ENCODE data around the gene SLC12A3.

Gene SLC12A3

DNA sequence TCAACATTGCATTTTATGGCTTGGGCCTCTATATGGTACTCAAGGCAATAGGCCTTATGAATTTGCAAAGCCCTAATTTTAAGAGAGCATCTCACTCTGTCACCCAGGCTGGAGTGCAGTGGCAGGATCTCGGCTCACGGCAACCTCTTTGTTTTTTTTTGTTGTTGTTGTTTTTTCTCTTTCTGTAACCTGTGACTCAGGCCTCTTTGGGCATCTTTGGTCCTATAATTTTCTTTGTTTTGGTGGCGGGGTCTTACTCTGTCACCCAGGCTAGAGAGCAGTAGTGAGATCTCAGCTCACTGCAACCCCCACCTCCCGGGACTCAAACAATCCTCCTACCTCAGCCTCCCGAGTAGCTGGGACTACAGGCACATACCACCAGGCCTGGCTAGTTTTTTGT, 45.1 kb downstream of the SLC12A3 start (continued):
- TF ChIP-seq SNAI2 (CRISPR knock-in tag; IDR thresholded peaks at IDR 0.05): no peak
- TF ChIP-seq CSDC2 (CRISPR knock-in tag; IDR thresholded peaks at IDR 0.05): no peak
- no peak for TF ChIP-seq TOX (CRISPR knock-in tag; IDR thresholded peaks at IDR 0.05; ENCODE audit: borderline replicate concordance)

DNA sequence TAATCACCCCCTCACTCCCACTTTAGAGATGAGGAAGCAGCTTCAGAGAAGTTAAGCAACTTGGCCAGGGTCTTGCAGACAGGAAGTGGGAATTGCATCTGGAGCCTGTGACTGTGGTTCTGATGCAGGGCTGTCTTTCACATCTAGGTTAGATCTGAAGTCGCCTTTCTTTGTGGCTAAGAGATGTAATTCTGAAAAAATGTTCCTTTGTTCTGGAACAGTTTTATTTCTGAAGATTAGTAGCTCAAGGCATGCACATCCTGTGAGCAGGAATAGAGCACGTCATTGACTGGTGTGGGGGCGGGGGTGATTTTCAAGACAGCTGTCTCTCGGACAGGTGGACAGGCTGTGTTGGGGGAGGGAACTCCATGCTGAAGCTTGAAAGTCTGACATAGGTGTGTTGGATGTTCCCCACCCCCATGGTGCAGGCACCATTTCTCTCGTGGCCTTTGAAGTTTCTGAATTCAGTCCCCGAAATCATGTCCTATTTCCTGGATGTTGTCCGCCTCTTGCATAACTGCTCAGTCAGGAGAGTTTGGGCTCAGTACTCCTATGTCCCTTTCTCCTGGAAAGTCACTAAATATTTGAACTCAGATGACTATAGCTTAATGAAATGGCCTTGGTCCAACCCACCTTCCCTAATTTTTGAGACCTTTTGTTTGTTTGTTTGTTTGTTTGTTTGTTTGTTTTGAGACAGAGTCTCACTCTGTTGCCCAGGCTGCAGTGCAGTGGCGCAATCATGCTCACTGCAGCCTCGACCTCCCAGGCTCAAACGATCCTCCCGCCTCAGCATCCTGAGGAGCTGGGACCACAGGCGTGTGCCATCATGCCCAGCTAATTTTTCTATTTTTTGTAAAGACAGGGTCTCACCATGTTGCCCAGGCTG, 45.9 kb downstream of the SLC12A3 start:
- TF ChIP-seq ZFP30 (CRISPR knock-in tag; IDR thresholded peaks at IDR 0.05) (no peak), ZC3H10 (CRISPR knock-in tag; IDR thresholded peaks at IDR 0.05) (no peak), ZNF8 (CRISPR knock-in tag; IDR thresholded peaks at IDR 0.05) (no peak), ESRRG (CRISPR knock-in tag; IDR thresholded peaks at IDR 0.05) (no peak), PPARA (CRISPR knock-in tag; IDR thresholded peaks at IDR 0.05; ENCODE audit: borderline replicate concordance) (no peak), BACH2 (CRISPR knock-in tag; IDR thresholded peaks at IDR 0.05; ENCODE audit: borderline replicate concordance) (no peak), ISL1 (CRISPR knock-in tag; IDR thresholded peaks at IDR 0.05) (no peak), ARNTL (CRISPR knock-in tag; IDR thresholded peaks at IDR 0.05; ENCODE audit: borderline replicate concordance, low read depth) (no peak), ZNF70 (CRISPR knock-in tag; IDR thresholded peaks at IDR 0.05) (no peak), SNAI2 (CRISPR knock-in tag; IDR thresholded peaks at IDR 0.05) (no peak), GLIS3 (CRISPR knock-in tag; IDR thresholded peaks at IDR 0.05) (no peak), TCF4 (CRISPR knock-in tag; IDR thresholded peaks at IDR 0.05; ENCODE audit: borderline replicate concordance) (no peak), ZFP3 (CRISPR knock-in tag; IDR thresholded peaks at IDR 0.05) (no peak)
- TF ChIP-seq, protein P1, sequence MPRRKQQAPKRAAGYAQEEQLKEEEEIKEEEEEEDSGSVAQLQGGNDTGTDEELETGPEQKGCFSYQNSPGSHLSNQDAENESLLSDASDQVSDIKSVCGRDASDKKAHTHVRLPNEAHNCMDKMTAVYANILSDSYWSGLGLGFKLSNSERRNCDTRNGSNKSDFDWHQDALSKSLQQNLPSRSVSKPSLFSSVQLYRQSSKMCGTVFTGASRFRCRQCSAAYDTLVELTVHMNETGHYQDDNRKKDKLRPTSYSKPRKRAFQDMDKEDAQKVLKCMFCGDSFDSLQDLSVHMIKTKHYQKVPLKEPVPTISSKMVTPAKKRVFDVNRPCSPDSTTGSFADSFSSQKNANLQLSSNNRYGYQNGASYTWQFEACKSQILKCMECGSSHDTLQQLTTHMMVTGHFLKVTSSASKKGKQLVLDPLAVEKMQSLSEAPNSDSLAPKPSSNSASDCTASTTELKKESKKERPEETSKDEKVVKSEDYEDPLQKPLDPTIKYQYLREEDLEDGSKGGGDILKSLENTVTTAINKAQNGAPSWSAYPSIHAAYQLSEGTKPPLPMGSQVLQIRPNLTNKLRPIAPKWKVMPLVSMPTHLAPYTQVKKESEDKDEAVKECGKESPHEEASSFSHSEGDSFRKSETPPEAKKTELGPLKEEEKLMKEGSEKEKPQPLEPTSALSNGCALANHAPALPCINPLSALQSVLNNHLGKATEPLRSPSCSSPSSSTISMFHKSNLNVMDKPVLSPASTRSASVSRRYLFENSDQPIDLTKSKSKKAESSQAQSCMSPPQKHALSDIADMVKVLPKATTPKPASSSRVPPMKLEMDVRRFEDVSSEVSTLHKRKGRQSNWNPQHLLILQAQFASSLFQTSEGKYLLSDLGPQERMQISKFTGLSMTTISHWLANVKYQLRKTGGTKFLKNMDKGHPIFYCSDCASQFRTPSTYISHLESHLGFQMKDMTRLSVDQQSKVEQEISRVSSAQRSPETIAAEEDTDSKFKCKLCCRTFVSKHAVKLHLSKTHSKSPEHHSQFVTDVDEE (CRISPR knock-in tag; IDR thresholded peaks at IDR 0.05): no peak
- TF ChIP-seq, protein P2, sequence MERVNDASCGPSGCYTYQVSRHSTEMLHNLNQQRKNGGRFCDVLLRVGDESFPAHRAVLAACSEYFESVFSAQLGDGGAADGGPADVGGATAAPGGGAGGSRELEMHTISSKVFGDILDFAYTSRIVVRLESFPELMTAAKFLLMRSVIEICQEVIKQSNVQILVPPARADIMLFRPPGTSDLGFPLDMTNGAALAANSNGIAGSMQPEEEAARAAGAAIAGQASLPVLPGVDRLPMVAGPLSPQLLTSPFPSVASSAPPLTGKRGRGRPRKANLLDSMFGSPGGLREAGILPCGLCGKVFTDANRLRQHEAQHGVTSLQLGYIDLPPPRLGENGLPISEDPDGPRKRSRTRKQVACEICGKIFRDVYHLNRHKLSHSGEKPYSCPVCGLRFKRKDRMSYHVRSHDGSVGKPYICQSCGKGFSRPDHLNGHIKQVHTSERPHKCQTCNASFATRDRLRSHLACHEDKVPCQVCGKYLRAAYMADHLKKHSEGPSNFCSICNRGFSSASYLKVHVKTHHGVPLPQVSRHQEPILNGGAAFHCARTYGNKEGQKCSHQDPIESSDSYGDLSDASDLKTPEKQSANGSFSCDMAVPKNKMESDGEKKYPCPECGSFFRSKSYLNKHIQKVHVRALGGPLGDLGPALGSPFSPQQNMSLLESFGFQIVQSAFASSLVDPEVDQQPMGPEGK (CRISPR knock-in tag; IDR thresholded peaks at IDR 0.05; ENCODE audit: borderline replicate concordance): no peak
- ATAC-seq: peak; percentile 12; the same call in 2 of the 3 replicates

DNA sequence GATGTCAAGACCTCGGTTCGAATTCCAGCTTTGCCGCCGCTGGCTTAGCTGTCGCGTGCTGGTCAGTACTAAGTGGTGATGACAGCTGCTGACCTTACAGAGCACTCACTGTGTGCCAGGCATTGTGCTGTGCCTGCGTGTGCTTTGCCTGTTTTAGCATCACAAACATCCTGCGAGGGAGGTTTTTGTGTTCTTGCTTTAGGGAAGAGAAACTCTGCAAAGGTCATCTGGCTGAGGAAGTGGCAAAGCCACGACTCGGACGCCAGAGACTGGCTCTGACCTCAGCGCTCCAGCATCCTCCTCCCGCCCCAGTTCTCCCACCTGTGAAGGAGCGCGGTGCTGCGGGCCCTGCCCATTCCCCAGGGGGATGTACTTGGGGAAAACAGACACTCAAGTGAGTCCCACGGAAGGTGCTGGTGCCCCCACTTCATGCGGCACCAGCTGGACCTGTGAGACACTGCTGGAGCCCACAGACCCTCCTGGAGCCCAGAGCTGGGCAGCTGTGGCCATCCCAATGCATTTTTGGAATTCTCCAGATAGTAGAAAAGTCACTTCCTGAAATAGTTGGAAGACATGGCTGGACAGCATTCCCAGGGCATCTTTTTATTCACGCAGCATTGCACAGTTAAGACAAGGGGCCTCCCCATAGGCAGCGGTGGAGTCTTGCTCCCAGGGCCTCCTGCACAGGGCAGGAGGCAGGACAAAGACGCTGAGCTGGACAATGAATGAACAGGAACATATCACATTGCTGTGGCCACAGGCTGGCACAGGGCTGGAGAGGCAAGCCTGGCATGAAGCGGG, 47.0 kb downstream of the SLC12A3 start:
- TF ChIP-seq RARB (CRISPR knock-in tag; IDR thresholded peaks at IDR 0.05): no peak
- TF ChIP-seq, protein P3, sequence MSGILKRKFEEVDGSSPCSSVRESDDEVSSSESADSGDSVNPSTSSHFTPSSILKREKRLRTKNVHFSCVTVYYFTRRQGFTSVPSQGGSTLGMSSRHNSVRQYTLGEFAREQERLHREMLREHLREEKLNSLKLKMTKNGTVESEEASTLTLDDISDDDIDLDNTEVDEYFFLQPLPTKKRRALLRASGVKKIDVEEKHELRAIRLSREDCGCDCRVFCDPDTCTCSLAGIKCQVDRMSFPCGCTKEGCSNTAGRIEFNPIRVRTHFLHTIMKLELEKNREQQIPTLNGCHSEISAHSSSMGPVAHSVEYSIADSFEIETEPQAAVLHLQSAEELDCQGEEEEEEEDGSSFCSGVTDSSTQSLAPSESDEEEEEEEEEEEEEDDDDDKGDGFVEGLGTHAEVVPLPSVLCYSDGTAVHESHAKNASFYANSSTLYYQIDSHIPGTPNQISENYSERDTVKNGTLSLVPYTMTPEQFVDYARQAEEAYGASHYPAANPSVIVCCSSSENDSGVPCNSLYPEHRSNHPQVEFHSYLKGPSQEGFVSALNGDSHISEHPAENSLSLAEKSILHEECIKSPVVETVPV (CRISPR knock-in tag; IDR thresholded peaks at IDR 0.05): no peak
- TF ChIP-seq TOX (CRISPR knock-in tag; IDR thresholded peaks at IDR 0.05; ENCODE audit: borderline replicate concordance): no peak
- no peak for TF ChIP-seq ZNF8 (CRISPR knock-in tag; IDR thresholded peaks at IDR 0.05)
- TF ChIP-seq ZC3H10 (CRISPR knock-in tag; IDR thresholded peaks at IDR 0.05): no peak
- TF ChIP-seq, protein P4, sequence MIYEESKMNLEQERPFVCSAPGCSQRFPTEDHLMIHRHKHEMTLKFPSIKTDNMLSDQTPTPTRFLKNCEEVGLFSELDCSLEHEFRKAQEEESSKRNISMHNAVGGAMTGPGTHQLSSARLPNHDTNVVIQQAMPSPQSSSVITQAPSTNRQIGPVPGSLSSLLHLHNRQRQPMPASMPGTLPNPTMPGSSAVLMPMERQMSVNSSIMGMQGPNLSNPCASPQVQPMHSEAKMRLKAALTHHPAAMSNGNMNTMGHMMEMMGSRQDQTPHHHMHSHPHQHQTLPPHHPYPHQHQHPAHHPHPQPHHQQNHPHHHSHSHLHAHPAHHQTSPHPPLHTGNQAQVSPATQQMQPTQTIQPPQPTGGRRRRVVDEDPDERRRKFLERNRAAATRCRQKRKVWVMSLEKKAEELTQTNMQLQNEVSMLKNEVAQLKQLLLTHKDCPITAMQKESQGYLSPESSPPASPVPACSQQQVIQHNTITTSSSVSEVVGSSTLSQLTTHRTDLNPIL (CRISPR knock-in tag; IDR thresholded peaks at IDR 0.05; ENCODE audit: low read depth): no peak
- TF ChIP-seq, protein P1 (CRISPR knock-in tag; IDR thresholded peaks at IDR 0.05): no peak
- no peak for TF ChIP-seq ZNF70 (CRISPR knock-in tag; IDR thresholded peaks at IDR 0.05)
- peak; percentile 78 for ATAC-seq

Data from SK-N-SH treated with all-trans-retinoic acid at 6 μM for 48 hours (cell line).